Activated B cell treated with CpG ODN at 0.5 μM for 24 hours (primary cell): ENCODE measurements around the gene POLE3. TPM values are rescaled to one million over a fixed set of nuclear protein-coding genes. Genes with fewer than 3 reads are reported as not detected.

Experiments used
- ATAC-seq: fragments of 200-7000 bp; cut with Tn5 transposase; one replicate; pipeline ENCODE4 v1.10.0; 2021; ENCODE audit warnings: low read depth, mild to moderate bottlenecking, moderate library complexity
- CTCF ChIA-PET: fragments of 350-600 bp; sonication (Branson Sonifier 250); formaldehyde crosslinking; loops from one replicate; lab custom pipeline; 2021; ENCODE audit warnings: antibody characterized with exemption; lab: Charles Lee
- POLR2A ChIA-PET: fragments of 350-600 bp; sonication (Branson Sonifier 250); formaldehyde crosslinking; loops from one replicate; lab custom pipeline; 2021; ENCODE audit warnings: antibody characterized with exemption; lab: Charles Lee
- DNase-seq: peaks from one replicate; pipeline ENCODE4 v3.0.0; 2022
- H3K27ac Mint-ChIP-seq: one replicate; pipeline ENCODE4 v1.8.0; 2020; ENCODE audit warnings: mixed read lengths
- H3K27me3 Mint-ChIP-seq: one replicate; pipeline ENCODE4 v1.8.0; 2021; ENCODE audit warnings: mixed read lengths
- H3K36me3 Mint-ChIP-seq: one replicate; pipeline ENCODE4 v1.8.0; 2021; ENCODE audit warnings: low read depth, mixed read lengths
- H3K4me1 Mint-ChIP-seq: one replicate; pipeline ENCODE4 v1.8.0; 2021; ENCODE audit warnings: mixed read lengths
- H3K4me3 Mint-ChIP-seq: one replicate; pipeline ENCODE4 v1.8.0; 2020; ENCODE audit warnings: mild to moderate bottlenecking, mixed read lengths
- H3K9me3 Mint-ChIP-seq: one replicate; pipeline ENCODE4 v1.8.0; 2020; ENCODE audit warnings: mixed read lengths
- CTCF ChIP-seq: fragments of 200-600 bp; IDR thresholded peaks from one replicate; pipeline ENCODE4 v1.8.0; 2022; ENCODE audit warnings: antibody characterized with exemption, mild to moderate bottlenecking
- intact Hi-C: fragments of 100-400 bp; cut with micrococcal nuclease; formaldehyde crosslinking; loops from one replicate; pipeline ENCODE4 v1.15.1; 2024
- total RNA-seq: library from RNA; stranded (reverse); gene quantifications from 2 replicates; pipeline ENCODE4 v1.2.3, GENCODE V29; 2022

The POLE3 gene
- total RNA-seq, 1 donor from 2014 or later = 48.0 TPM

DNA sequence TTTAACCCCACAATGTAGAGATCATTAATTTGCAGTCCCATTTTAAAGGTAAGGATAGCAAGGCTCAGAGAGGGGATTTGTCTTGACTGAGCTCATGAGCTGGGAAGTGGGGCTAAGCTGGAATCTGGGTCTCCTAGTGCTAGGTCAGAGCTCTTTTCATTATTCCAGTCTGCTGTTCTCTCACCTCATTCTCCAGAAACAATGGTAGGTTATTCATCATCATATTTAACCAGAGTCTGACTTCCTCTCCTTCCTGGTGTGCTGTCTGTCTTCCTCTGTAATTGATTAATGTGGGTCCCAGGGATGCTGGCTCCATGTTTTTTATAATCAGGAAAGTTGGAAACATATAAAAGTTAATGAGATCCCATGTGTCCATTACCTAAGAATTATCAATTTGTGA, 20.7 kb upstream of the POLE3 start:
- ChIA-PET POLR2A (no interaction called here), CTCF (no interaction called here)
- intact Hi-C loops = no loop called here
- ATAC-seq (no peak), DNase-seq (no peak)
- H3K27me3 Mint-ChIP-seq = peaks cover 10% of the 10 kb centered on the region
- no peaks in the 10 kb centered on the region for H3K4me1 Mint-ChIP-seq
- H3K4me3 Mint-ChIP-seq = no peak overlapping the region
- no peak for TF ChIP-seq CTCF
- no peaks in the 10 kb centered on the region for H3K36me3 Mint-ChIP-seq
- H3K27ac Mint-ChIP-seq = no peak overlapping the region
- no peaks in the 10 kb centered on the region for H3K9me3 Mint-ChIP-seq

- DNase-seq (no peak), ATAC-seq (no peak)
- peaks cover 20% of the 10 kb centered on the region for H3K27me3 Mint-ChIP-seq
- H3K27ac Mint-ChIP-seq = no peak overlapping the region
- no peaks in the 10 kb centered on the region for H3K4me1 Mint-ChIP-seq
- no peaks in the 10 kb centered on the region for H3K9me3 Mint-ChIP-seq
- intact Hi-C loops = no loop called here
- H3K36me3 Mint-ChIP-seq = no peaks in the 10 kb centered on the region
- H3K4me3 Mint-ChIP-seq = no peak overlapping the region
- POLR2A ChIA-PET = interaction anchor here (0.9 kb wide), 1 partner anchor 17 kb away, joined by 3 read pairs; no protein-coding TSS in a partner anchor
- no peak for TF ChIP-seq CTCF
- CTCF ChIA-PET = no interaction called here
These were observed 17.7 kb upstream of the POLE3 start for GRCh38 chr9:113428062-113428615.

- intact Hi-C loops = no loop called here
- Mint-ChIP-seq H3K36me3 (no peaks in the 10 kb centered on the region), H3K27ac (no peak overlapping the region), H3K4me3 (no peak overlapping the region), H3K27me3 (peaks cover 18% of the 10 kb centered on the region), H3K9me3 (no peaks in the 10 kb centered on the region), H3K4me1 (no peaks in the 10 kb centered on the region)
- ChIA-PET CTCF (no interaction called here), POLR2A (interaction anchor here (0.9 kb wide), 1 partner anchor 16 kb away, joined by 3 read pairs; no protein-coding TSS in a partner anchor)
- ATAC-seq (no peak), DNase-seq (no peak)
- no peak for TF ChIP-seq CTCF
These were observed 17.2 kb upstream of the POLE3 start for GRCh38 chr9:113427629-113428028.

GRCh38 chr9:113426701-113427100, 16.2 kb upstream of the POLE3 start:
- no peaks in the 10 kb centered on the region for H3K9me3 Mint-ChIP-seq
- H3K4me1 Mint-ChIP-seq = no peaks in the 10 kb centered on the region
- no peaks in the 10 kb centered on the region for H3K36me3 Mint-ChIP-seq
- no peak for ATAC-seq
- no peak overlapping the region for H3K27ac Mint-ChIP-seq
- H3K27me3 Mint-ChIP-seq = peaks cover 15% of the 10 kb centered on the region
- CTCF ChIA-PET = no interaction called here
- H3K4me3 Mint-ChIP-seq = no peak overlapping the region
- intact Hi-C loops = no loop called here
- no peak for TF ChIP-seq CTCF
- DNase-seq = no peak
- POLR2A ChIA-PET = no interaction called here

DNA sequence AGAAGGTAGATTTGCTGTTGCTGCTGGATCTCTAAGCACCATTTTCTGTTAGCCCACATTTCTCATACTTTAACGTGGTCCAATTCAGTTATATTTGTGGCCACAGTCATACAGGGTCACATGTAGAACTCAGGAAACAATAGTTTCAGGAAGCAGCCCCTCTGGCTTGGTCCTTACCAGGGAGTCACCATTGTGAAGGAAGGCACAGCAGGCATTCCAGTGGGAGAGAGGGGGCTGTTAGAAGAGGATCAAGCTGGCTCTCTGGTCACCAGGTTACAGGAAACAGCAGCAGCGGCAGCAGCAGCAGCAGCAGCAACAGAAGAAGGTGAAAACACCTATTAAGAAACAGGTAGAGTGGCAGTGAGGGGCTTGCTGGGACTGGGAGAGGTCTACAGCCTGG, 14.6 kb upstream of the POLE3 start:
- intact Hi-C loops = no loop called here
- Mint-ChIP-seq H3K27me3 (peaks cover 15% of the 10 kb centered on the region), H3K9me3 (no peaks in the 10 kb centered on the region), H3K36me3 (no peaks in the 10 kb centered on the region), H3K4me3 (no peak overlapping the region), H3K4me1 (no peaks in the 10 kb centered on the region), H3K27ac (no peak overlapping the region)
- ChIA-PET CTCF (no interaction called here), POLR2A (no interaction called here)
- TF ChIP-seq CTCF = no peak
- ATAC-seq = no peak
- DNase-seq = no peak
